GM08714 (cell line): ENCODE data around the gene IRS4.

ENCODE experiments used
- H3K4me3 ChIP-seq: fragments of 200-500 bp; sonication (Bioruptor generic); 2 replicates; pipeline ENCODE4 v1.5.1; 2014; ENCODE audit warnings: mild to moderate bottlenecking, low read length, inconsistent platforms
- ZNF274 ChIP-seq: IDR thresholded peaks from 2 replicates; pipeline ENCODE4 v1.6.1; 2012; ENCODE audit warnings: mild to moderate bottlenecking, low read depth, low read length

IRS4 gene

DNA sequence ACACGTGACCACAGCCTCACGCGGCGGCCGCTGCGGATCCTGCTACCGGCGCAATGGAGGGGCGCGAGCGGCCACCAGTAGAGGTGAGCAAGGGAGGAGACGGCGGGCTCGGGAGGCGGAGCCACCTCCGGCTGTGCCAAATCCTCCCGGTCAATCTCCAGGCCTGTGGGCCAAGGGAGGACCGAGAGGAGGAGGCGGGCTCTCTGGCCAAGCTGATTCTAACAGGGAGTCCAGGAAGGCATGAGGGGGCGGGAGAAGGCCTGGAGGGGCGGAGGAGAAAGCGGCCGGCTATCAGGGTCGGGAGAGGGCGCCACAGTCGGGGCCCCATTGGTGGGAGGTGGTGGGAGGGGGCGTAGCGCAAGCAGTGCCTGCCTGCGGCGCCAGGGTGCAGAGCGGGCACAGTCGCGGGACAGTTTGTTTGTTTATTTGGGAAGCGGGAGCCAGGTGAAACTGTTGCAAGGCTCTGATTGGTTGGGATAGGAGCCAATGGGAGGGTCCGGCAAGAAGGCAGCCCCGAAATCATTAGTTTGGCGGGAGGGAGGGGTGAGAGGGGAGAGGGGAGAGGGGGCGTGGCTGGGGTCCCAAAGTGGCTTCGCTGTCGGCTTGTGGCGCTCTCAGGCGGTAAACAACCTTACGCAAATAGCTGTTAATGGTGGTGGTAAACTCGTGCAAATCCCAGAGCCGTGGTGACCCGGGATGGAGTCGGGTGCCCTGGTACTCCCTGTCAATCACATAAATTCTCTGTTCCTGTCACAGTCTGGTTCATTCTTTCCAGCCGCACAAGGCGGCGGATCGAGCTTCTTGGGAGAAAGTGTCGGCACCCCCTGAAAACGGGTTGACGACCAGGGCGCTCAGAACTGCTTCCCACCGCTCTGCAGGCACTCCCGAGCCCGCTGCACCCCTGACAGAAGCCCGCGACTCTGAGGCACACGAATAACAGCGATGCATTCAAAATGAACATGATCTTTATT lies at the start of gene IRS4:
TSS of gene IRS4 (minus strand) at position 55 of the 971 bp plus-strand sequence.
- no peak for TF ChIP-seq ZNF274
- peak within 1 kb of the TSS; percentile 21 for H3K4me3 ChIP-seq

DNA sequence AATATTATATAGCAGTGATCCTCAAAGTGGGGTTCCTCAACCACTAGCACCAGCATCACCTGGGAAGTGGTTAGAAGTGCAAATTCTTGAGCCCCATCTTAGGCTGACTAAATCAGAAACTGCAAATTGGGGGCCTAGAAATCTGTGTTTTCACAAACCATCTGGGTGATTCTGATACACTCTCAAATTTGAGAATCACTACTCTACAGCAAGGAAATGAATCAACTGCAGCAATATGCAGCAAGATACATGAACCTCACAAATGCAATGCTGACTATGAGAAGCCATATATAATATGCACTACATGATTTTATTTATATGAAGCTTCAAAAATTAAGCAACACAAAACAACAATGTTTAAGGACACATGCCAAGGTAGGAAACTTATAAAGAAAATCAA lies 36.2 kb upstream of the IRS4 start:
- H3K4me3 ChIP-seq, result no peak overlapping the region
- TF ChIP-seq ZNF274, result no peak

DNA sequence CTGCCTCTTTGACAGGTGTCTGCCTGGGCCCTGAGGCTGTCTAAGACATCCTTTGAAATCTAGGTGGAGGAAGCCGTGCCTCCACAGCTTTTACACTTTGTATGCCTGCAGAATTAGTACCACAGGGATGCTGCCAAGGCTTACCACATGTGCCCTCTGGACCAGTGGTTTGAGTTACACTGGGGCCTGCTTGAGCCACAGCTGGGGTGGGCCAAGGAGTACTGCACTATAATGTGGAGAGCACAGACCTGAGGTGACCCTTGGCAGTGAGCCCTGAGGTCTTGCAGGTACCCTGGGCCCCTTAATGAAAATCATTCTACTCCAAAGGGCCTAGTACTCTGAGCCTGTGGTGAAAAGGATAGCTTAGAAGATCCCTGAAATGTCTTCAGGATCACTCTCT lies 27.2 kb upstream of the IRS4 start:
- no peak for TF ChIP-seq ZNF274
- no peak overlapping the region for H3K4me3 ChIP-seq

DNA sequence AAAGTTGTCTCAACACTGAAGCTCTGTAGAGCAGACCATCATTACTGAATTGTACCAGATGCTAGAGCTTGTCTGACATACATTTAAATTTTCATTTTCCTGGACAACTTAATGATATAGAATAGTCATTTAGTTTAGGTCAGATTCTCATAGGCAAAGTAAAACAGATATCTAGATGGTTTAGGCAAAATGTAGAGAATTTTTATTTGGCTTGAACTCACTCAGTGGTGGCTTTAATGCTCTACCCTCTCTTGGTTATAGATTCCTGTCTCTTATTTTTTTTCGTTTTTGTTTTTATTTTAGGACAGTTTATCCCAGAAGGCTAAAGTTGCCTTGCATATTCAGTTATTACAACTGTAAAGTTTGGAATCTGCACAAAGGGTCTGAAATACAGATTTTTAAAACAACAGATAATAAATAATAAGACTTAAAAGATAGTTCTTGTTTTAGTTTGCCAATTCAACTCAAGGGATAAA lies 4.0 kb upstream of the IRS4 start:
- TF ChIP-seq ZNF274, result no peak
- no peak overlapping the region for H3K4me3 ChIP-seq

DNA sequence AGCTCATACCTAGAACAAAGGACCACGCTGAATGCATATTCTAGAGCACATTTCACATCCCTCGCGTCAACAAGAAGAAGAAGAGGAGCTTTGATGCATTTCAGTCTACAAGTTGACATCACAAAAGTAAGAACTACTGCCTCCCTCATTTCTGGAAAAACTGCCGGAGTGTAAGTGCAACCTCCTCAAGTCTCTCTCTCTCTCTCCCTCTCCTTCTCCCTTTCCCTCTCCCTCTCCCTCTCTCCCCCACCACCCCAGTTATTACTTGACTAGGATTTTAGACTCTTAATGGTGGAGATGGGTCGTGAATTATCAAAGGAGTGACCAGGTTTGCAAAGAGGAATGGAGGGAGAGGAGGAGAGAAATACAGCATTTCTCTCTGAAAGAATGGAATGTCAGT lies 1.4 kb upstream of the IRS4 start:
- no peak for TF ChIP-seq ZNF274

DNA sequence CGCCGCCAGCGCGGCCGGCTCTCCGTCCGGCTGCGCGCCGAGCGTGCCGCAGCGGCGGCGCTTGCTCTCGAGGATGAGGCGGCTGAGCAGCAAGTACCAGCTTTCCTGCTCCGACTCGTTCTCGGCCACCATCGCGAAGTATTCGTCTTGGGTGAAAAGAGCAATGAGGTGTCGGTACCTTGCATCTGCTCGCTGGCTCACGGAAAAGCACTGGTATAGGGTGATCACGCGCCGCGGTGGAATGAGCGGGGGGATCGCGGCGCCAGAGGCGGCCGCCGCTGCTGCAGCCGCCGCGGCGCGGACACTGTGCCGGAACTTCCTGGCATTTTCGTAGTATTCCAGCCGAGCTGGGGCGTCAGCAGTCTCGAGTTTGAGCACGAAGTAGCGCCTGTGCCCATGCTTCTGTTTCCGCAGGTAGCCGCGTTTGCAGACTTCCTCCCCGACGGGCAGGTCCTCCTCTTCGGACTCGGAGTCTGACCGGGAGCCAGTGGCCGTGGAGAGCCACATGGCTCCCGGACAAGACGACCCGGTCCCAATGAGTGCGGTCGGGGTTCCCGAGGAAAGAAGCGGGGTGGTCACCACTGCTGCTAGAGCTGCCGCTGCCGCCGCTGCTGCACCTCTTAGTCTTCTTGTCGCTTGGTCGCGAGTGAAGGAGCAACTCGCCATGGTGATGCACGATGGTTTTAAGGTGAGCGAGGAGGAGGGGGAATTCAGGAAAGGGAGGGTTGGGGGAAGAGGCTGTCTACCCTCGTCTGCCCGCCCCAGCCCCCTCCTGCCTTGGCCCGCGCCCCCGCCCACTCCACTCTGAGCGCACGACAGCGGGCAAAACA lies 469 bp downstream of the IRS4 start:
- no peak for TF ChIP-seq ZNF274
- no peak overlapping the region; the same call in 1 of the 2 replicates for H3K4me3 ChIP-seq

More for the DNA sequence above, 1.4 kb upstream of the IRS4 start:
- no peak overlapping the region for H3K4me3 ChIP-seq

DNA sequence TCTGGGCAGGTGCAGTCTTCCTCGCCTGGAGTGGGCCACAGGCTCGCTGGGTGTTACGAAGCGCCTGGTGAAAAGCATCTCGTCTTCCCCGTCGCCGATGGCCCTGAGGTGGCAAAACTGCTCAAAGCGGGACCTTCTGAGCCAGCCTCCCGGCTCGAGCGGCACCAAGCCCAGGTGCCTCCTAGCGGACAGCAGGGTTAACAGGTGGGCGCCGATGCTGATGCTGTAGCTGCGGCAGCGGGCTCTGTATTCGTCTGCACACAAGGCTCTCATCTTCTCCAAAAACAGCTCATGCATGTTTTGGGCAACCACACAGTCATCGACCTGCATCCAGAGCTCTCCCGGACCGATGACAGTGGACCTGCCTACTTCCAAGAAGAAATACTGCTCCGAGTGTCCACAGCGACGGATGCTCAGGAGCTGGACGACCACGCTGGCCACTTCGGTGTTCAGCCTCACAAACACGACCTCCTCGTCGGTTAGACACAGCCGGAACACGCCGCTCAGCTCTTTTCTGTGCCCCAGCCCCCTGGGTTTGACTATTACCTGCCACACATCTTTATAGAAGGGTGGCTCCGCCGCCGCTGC lies 1.2 kb downstream of the IRS4 start:
- H3K4me3 ChIP-seq, result no peak overlapping the region
- TF ChIP-seq ZNF274, result no peak

DNA sequence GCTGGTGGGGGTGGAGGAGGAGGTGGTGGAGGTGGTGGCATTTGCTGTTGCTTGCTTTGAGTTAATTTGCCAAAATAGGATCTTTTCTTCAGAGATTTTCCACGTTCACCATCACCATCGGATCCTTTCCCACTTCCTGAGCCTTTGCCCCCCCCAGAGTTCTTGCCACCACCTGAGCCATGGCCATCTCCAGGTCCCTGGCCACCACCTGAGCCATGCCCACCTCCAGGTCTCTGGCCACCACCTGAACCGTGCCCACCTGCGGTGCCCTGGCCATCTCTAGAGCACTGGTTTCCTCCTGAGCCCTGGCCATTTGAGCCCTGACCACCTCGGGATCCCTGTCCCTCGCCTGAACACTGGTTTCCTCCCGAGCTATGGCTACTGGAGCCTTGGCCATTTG lies 1.9 kb downstream of the IRS4 start:
- TF ChIP-seq ZNF274, result no peak
- no peak overlapping the region for H3K4me3 ChIP-seq

DNA sequence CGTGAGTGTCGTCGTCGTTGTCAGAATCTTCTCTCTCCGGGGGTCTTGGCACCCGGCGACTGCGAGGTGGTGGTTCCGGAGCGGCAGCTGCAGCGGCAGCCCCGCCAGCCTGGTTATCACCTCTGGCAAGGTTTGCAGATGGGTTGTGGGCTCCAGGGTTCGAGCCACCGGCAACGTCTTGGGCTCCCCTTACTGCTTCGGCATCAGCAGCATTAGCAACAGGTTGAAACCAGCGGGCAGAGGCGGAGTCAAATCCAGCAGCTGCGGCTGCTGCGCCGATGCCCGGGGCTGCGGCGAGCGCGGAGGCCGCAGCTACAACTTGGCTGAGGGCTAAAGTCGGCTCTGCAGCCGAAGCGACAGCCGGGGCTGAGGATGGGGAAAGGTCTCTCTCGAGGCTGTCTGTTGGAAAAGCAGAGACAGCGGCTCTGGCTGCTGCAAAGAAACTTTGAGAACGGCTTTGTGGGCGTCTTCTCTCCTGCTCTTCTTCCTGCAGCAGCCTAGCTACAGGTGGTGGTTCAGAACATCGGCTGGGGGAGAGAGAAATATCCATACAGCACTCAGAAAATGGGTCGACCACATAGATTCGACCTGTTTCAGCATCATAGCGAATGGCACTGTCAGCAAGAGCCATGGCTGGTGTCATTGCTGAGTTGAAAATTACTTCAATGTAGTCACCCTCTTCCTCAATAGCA lies 3.6 kb downstream of the IRS4 start:
- no peak for TF ChIP-seq ZNF274
- H3K4me3 ChIP-seq, result no peak overlapping the region

DNA sequence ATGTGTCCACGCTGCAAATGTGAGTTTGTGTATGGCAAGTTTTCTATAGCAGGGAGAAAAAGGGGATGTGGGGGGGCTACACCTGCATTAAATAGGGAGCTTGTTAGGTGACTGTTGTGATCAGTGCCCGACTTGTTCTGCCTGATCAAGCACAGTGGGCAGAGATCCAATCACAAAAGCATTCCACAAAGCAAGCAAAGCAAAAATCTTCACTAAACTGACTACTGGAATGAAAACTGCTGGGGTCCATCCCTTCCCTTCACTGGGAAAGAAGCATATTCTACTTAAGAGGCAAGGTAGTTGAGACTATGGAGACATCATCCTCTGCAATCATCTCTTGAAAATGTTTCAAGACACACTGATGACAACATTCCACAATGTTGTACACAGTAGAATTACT lies 5.2 kb downstream of the IRS4 start:
- H3K4me3 ChIP-seq, result no peak overlapping the region; the same call in 1 of the 2 replicates
- TF ChIP-seq ZNF274, result no peak

DNA sequence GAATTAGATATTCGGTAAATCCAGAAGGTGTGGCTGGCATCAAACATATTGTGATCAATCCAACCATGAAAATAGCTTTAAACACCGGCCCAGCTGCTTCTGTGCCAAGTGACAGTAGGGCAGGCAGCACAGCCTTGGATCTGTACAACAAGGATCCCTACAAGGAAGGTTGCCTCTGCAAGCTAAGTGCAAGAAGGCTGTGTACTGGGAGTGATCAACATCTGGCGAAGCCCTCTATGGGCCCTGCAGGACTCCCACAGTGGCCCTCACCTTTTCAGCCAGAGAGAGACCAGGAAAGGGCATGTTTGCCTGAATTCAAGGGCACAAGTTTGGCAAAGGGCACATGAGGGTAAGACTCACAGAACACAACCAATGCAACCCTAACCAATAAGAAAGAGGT lies 9.6 kb downstream of the IRS4 start:
- TF ChIP-seq ZNF274, result no peak
- no peak overlapping the region; the same call in 1 of the 2 replicates for H3K4me3 ChIP-seq

DNA sequence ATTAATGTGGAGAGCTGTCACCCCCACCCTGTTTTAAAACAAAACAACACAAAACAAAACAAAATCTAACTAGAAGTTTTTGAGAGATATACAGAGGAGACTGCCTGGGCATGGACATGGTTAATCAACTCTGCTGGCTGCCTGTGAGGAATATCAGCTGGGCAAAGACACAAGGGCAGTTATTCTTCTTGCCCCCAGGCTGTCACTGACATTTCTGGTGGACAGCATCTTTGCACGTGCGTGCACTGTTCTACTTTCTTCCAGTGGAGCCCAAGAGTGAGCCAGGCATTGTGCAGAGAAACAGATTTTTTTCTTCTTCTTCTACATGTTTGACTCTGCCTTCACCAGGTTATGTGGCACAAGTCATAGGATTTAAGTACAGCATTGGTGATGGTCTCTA lies 13.8 kb downstream of the IRS4 start:
- H3K4me3 ChIP-seq, result no peak overlapping the region
- no peak for TF ChIP-seq ZNF274

DNA sequence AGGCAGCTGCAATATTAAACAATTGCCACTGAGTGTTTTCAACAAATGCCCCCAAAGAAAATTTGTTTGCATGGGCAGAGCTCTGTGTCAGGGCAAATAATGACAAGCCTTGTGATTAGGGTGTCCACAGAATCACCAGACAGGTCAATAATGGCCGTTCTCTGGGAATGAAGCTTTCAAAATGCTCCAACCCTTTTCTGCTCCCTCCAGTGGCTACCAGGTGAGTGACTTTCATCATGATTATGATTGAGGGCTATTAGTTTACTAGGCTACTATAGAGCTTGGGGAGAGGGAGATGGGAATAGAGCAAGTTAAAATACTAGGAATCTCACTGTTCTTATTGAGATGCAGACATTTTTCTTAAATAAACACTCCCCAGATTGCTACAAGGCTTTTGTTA lies 23.5 kb downstream of the IRS4 start:
- no peak overlapping the region for H3K4me3 ChIP-seq
- TF ChIP-seq ZNF274, result no peak

DNA sequence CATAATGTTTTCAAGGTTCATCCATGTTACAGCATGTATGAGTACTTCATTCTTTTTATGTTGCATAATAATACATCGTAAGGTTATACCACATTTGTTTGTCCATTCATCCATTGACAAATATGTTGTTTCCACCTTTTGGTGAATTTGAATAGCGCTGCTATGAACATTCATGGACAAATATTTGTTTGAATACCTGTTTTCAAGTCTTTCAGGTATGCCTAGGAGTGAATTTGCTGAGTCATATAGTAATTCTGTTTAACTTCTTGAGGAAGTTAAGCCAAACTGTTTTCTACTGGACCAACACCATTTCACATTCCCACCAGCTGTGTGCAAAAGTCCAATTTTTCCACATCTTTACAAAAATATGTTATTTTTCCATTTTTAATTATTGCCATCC lies 31.5 kb downstream of the IRS4 start:
- no peak overlapping the region for H3K4me3 ChIP-seq
- no peak for TF ChIP-seq ZNF274

DNA sequence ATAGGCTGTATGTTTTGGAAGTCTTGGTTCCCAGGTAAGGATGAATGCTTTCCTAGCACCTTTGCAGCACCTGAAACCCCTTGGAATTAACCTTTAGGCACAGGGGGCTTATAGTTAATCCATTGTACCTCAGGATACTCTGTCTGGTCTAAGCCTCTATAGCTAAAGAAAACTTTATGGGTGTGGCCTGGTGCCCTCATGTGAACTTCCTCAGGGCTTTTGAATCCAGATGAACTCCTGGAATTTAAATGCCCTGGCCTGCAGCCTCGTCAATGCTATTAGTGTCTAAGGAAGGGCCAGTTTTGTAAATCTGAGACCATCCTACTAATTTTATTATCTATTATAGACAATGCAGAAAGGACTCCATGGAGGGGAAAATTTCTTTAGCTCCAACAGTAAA lies 33.8 kb downstream of the IRS4 start:
- no peak overlapping the region for H3K4me3 ChIP-seq
- no peak for TF ChIP-seq ZNF274
